ENCODE measurements around the gene LELP1.
"Not testable (repeated sequence)": the region's sequence is repeated elsewhere in the genome, so short reads cannot be mapped to it uniquely, and the experiment has no call there.

Gene LELP1

DNA sequence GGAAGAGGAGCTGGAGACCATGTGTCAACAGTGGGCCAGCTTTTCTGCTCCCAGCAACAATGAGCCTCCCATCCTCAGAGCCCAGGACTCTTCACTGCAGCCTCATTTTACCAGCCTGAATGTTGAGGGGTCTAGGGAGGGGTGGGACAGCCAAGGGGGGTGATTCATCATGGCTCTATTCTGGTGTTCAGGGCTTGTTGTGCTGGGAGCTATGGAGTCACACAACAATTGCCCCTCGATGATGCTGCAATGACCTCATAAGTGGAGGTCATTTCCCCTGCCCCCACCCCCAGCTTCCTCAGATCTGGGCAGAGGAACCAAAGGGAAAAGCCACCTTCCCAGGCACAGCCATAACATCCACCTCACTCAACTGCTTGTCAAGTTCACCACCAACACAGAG, at the start of gene LELP1:
LELP1 (plus strand) TSS at position 301 of the 400 bp plus-strand sequence. CDS start 1,278 bp downstream, outside the sequence.
- DNase-seq: no peak

DNA sequence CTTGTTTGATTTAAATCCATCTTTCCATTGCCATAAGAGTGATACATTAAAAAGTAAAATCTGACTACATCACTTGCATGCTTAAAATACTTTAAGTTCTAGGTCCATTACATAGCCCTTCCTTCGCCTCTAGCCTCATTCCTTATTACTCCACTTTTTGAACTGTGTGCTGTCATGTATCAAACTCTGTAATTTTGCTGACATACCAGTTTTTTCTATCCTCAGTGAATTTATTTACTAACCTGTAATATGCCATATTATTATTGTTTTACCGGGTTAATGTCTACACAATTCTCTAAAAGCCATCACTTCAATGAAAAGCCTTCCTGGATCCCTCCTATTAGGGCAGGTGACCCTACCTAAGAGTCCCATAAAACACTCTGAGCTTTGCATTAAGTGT, 47.7 kb upstream of the LELP1 start:
- no peak for DNase-seq

DNA sequence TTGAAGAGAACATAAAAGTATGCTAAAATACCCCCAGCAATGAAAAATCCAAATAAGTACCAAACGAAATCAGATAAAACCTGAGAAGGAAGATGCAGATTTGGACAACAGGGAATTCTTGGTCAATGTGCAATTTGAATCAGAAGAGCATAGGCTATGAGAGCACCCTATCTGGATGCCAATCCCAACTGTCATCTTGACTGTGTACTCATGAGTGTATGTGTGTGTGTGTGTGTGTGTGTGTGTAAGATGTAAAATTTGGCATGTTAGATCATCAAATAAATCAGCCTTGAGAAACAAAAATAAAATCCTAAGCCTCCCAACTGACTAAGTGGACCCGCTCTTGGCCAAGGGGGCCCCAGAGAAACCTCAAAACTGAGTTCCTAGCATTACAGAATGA, 34.5 kb upstream of the LELP1 start:
- no peak for DNase-seq

GRCh38 chr1:153174624-153175023, 28.6 kb upstream of the LELP1 start:
- no peak for DNase-seq

GRCh38 chr1:153178922-153179321, 24.3 kb upstream of the LELP1 start:
- no peak for DNase-seq

DNA sequence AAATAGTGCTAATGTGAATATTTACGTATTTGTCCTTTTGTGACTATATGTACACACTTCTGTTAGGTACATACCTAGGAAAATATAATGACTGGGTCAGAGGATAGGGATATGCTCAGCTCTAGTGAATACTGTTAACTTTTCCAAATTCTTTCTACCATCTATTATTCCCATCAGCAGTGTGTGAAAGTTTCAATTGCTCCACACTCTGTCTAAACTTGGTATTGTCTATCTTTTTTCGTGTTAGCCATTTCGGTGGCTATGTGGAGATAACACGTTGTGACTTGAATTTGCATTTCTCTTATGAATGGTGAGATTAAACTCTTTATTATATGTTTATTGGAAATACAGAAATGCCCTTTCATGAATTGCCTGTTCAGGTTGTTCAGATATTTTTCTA, 22.7 kb upstream of the LELP1 start:
- no peak for DNase-seq

GRCh38 chr1:153188301-153188700, 14.9 kb upstream of the LELP1 start:
- DNase-seq: not testable (repeated sequence)

GRCh38 chr1:153190373-153190772, 12.9 kb upstream of the LELP1 start:
- DNase-seq: peak; percentile 12 to 39

DNA sequence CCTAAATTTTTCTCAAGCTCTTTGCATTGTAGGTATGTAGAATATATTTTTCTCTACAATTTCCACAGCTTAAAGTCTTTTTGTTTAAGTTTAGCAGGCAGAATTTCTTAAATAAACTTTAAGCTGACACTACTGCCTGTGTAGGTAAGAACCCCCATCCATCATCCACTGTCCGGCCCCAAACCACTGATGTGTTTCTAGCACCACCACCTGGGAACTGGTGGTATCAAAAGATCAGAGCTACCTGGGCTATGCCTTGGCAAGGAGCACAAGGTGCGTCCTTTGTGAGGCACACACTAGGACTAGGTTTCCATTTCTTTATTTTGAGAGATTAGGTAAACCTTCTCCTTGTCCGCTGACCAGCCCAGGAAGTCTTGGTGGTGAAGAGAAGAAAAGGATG, 10.5 kb upstream of the LELP1 start:
- peak; percentile 16 to 69 for DNase-seq

- no peak for DNase-seq
Observed at GRCh38 chr1:153194331-153195050, 8.7 kb upstream of the LELP1 start.

GRCh38 chr1:153195216-153195615, 8.0 kb upstream of the LELP1 start:
- no peak for DNase-seq

DNA sequence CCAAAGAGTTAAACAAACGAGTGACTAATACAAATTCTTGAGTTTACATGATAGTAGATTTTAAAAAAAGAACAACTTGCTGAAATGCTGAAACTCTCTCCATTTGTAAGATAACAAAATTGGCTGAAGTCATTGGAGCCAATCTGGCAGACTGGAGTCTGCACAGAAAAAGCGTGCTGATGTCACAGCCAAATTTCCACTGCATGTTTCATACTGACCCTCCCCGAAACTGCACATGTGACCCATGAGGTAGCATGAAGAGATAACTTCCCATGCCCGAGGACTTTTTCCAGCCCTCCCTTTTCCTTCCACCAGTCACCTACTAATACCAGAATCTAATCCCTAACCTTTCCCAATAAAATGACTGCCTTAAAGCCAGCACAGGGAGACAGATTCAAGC, 1.2 kb upstream of the LELP1 start:
- no peak for DNase-seq

DNA sequence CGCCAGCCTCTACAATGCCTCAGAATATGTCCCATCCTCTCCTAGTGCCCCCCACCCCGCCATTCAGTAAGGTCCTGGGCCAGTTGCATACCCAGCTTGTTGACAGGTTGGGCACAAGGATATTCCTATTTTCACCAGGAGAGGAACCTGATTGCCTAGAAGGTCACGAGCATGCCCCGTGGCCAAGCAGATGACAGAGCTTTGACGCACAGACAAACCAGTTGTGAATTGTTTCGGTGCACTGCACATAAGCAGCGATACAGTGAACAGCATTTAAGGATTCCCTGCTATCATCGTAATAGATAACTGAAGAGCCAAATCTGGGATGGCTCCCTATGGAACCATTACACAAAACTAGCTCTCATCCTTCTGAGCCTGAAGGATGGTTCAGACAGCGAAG, 3.4 kb downstream of the LELP1 start:
- DNase-seq: no peak

DNA sequence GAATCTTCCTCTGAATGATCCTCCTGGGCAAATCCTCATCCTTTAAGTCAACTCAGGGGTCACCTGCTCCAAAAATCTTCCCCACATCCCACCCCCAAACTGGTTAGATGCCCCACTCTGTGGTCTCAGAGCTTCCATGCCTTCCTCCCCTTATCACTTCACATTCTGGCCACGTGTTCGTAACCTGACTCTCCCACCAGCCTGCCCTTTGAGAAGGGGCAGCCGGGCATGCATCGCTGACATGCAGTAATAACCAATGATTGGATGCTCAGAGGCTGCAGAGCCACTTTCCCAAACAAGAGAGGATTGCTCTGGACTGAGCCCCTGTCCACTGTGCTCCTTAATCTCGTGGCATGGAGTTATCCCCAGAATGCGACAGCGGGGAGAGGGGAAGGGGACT, 7.0 kb downstream of the LELP1 start:
- DNase-seq: no peak

GRCh38 chr1:153212201-153212600, 9.0 kb downstream of the LELP1 start:
- DNase-seq: no peak

DNA sequence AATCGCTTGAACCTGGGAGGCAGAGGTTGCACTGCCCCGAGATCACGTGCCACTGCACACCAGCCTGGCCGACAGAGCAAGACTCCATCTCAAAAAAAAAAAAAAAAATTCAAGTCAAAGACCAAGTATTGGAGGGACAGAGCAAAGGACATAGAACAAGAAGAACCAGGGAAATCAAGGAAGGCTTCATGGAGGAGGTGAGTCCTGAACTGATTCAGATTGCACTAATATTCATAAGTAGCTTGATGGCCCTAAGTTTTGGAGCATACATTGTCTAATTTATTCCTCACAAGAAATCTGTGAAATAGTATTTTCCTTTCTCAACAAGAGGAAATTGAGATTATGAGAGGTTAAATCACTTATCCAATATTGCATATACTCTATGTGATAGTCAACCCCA, 10.3 kb downstream of the LELP1 start:
- no peak for DNase-seq

- no peak for DNase-seq
Observed at GRCh38 chr1:153217212-153217611, 14.0 kb downstream of the LELP1 start, which contains the start of gene PRR9. Gene PRR9, plus strand, starts transcription at chr1:153217584. Its CDS starts 561 bp downstream, at chr1:153218145.

DNA sequence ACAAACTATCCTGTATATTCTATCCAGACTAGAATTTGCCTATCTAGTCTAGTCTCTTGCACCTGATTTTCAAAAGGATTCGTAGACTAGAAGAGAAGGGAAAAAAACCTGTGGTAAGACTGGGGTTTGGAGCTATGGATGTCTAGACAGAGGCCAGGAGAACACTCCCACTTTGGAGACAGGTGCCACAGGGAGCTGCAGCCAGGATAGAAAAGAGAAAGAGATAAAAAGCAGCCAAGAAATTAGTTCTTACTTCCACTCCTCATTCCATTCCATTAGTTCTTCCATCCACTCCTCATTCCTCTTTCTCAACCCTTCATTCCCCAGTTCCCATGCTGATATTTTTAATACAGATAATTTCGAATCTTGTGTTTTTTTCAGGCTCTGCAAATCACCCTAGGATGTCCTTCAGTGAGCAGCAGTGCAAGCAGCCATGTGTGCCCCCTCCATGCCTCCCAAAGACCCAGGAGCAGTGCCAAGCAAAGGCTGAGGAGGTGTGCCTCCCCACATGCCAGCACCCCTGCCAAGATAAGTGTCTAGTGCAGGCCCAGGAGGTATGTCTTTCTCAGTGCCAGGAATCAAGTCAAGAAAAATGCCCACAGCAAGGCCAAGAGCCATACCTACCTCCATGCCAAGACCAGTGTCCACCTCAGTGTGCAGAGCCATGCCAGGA, 14.7 kb downstream of the LELP1 start:
- DNase-seq: no peak

- DNase-seq: no peak
Observed at GRCh38 chr1:153220606-153221303, 17.5 kb downstream of the LELP1 start.

GRCh38 chr1:153223040-153223891, 20.0 kb downstream of the LELP1 start:
- peak; percentile 56 to 91 for DNase-seq

DNA sequence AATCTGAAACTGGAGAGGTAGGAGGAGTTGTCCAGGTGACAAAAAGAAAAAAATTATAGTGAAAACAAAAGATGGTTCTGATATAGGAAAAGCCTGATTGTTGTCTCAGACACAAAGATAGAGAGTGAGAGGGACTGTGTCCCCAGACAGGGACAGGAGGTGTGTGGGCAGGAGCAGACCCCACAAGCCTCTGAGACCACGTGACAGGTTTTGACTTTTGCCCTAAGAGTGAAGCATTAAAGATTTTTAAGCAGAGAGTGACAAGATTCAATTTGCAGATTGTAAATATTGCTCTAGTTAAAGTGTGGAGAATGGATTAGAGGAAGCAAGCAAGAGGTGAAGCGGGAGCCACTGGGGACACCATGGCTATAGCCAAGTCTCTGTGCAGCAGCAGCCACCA, 24.6 kb downstream of the LELP1 start:
- DNase-seq: no peak

DNA sequence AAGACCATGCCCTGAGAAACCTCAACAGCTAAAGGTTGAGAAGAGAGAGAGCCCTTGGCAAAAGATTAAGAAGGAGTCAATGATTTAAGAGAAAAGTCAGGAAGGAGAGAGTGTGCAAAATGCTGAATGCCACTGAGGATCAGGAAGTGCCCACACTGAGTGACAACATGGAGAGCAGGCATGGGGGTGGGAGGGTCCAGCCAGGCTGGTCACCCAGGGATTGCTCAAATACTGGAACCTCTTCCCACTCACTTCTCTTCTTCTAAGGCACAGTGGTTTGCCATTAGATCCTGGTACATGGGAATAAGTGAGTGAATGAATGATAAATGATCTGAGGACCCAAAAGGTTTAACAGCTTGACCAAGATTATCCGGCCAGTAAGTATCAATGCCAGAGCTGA, 25.3 kb downstream of the LELP1 start:
- no peak for DNase-seq
